Measurements from ENCODE around the gene THOC1.

DNA sequence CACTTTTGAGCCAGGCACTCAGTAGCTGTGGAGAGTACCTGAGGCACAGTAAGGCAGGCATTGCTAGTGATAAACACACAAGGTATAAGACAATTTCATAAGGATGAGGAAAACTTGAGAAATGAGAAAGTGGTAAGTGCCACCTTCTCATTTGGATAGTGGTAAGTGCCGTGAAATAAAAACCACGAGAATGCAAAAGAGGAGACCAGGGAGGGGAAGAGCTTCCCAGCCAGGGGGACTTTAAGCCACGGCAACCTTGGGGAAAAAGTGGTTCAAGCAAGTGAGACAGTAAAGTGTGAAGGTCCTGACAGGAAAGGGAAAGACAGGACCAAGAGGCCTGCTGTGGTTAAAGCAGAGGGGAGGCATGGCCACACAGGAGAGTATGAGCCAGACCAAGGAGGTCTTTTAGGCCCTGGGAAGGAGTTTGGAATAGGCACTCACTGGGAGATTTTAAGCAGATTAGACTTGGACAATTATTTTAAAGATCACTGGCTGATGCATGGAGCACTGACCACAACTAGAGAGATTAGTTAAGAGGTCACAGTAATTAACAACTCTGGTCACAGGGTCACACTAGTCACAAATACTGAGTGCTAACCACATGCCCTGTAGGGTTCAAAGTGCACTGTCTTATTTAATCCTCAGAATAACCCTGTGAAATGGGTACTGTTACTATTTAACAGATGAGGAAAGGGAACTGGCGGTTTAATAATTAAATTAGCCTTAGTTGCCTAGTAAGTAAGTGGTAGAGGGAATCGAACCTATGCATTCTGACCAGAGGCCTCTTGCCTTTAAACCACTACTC is 50.1 kb downstream of the THOC1 start:
- TF ChIP-seq SP2 (IDR thresholded peaks at IDR 0.05; ENCODE audit: low read length) (no peak), EP300 (IDR thresholded peaks at IDR 0.05; ENCODE audit: borderline replicate concordance in 1 of 2, low read depth in 2 of 2, low read length in 2 of 2) (no peak), CBX5 (IDR thresholded peaks at IDR 0.05; ENCODE audit: low read depth, low read length) (no peak)
- TF ChIP-seq, protein P1, sequence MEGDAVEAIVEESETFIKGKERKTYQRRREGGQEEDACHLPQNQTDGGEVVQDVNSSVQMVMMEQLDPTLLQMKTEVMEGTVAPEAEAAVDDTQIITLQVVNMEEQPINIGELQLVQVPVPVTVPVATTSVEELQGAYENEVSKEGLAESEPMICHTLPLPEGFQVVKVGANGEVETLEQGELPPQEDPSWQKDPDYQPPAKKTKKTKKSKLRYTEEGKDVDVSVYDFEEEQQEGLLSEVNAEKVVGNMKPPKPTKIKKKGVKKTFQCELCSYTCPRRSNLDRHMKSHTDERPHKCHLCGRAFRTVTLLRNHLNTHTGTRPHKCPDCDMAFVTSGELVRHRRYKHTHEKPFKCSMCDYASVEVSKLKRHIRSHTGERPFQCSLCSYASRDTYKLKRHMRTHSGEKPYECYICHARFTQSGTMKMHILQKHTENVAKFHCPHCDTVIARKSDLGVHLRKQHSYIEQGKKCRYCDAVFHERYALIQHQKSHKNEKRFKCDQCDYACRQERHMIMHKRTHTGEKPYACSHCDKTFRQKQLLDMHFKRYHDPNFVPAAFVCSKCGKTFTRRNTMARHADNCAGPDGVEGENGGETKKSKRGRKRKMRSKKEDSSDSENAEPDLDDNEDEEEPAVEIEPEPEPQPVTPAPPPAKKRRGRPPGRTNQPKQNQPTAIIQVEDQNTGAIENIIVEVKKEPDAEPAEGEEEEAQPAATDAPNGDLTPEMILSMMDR (IDR thresholded peaks at IDR 0.05; ENCODE audit: control extremely low read depth in 1 of 3, insufficient read depth in 1 of 3, low read depth in 1 of 3, low read length in 3 of 3) = no peak

All from H1 (cell line).